Testis (tissue), 2 donors: ENCODE results near the gene SMARCD1.

ENCODE experiments used
- CTCF ChIP-seq, 3 experiments: fragments of 450-650 bp in 2 of 3; fragments of 200-600 bp in 1 of 3; sonication (generic) in 1 of 3; IDR thresholded peaks; one replicate each; pipeline ENCODE4 v1.5.1; 2016 to 2019; ENCODE audit warnings: antibody characterized with exemption in 3 of 3, mild to moderate bottlenecking in 2 of 3, moderate library complexity in 1 of 3
- POLR2A ChIP-seq: fragments of 450-650 bp; IDR thresholded peaks from one replicate; pipeline ENCODE4 v1.6.1; 2017; ENCODE audit warnings: antibody characterized with exemption, mild to moderate bottlenecking, moderate library complexity

GRCh38 chr12:50075808-50076170 is 9.4 kb upstream of the SMARCD1 start:
- no peak for TF ChIP-seq CTCF (IDR thresholded peaks at IDR 0.05)
- TF ChIP-seq POLR2A = no peak
